Measurements from ENCODE around the gene ARMC7.
"Not testable (repeated sequence)": the region's sequence is repeated elsewhere in the genome, so short reads cannot be mapped to it uniquely, and the experiment has no call there.

ARMC7 gene

GRCh38 chr17:75155191-75155601, 45.4 kb downstream of the ARMC7 start:
- DNase-seq = no peak

- not testable (repeated sequence) for DNase-seq
These were observed 48.7 kb downstream of the ARMC7 start for GRCh38 chr17:75158480-75158879.

GRCh38 chr17:75159196-75160031, 49.6 kb downstream of the ARMC7 start:
- DNase-seq = no peak

- DNase-seq = no peak
These were observed 50.4 kb downstream of the ARMC7 start for GRCh38 chr17:75160211-75160610.

- no peak for DNase-seq
These were observed 53.3 kb downstream of the ARMC7 start for GRCh38 chr17:75163074-75163473.

GRCh38 chr17:75164606-75165005, 54.8 kb downstream of the ARMC7 start:
- DNase-seq = not testable (repeated sequence)

- DNase-seq = no peak
These were observed 59.2 kb downstream of the ARMC7 start for GRCh38 chr17:75168998-75169397.

- DNase-seq = no peak
These were observed 63.8 kb downstream of the ARMC7 start for GRCh38 chr17:75173526-75173925.

GRCh38 chr17:75174996-75175395, 65.2 kb downstream of the ARMC7 start:
- DNase-seq = no peak

GRCh38 chr17:75176625-75177024, 66.9 kb downstream of the ARMC7 start:
- no peak for DNase-seq

- DNase-seq = no peak
These were observed 68.7 kb downstream of the ARMC7 start for GRCh38 chr17:75178453-75178852.
